ENCODE results near the gene ZNF467.

The ZNF467 gene

GRCh38 chr7:149789101-149789500, 15.7 kb upstream of the ZNF467 start:
- TF ChIP-seq CTCF (IDR thresholded peaks at IDR 0.05; ENCODE audit: low read depth, low read length), result no peak
- in situ Hi-C loops (cut with HindIII; ENCODE audit: low sequenced_read_pairs), result no loop called here
- H3K4me3 ChIP-seq (ENCODE audit: low read depth, low read length), result no peak overlapping the region
- no peak for DNase-seq (ENCODE audit: low read depth, low spot score)

DNA sequence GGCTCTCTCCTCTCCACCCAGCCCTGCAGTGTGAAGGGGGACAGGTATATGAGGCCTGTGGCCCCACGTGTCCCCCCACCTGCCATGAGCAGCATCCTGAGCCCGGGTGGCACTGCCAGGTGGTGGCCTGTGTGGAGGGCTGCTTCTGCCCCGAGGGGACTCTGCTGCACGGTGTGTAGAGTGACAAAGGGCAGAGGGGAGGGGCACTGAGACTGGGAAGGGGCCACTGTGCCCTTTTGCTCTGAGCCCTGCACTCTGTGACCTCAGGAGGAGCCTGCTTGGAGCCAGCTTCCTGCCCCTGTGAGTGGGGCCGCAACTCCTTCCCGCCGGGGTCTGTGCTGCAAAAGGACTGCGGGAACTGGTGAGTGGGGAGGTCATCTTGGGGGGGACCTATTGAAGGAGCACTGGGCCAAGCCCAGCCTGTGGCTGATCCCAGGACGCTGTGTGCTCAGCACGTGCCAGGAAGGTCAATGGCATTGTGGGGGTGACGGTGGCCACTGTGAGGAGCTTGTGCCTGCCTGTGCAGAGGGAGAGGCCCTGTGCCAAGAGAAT, 15.0 kb upstream of the ZNF467 start:
- DNase-seq (ENCODE audit: low read depth, low spot score), result no peak
- in situ Hi-C loops (cut with HindIII; ENCODE audit: low sequenced_read_pairs), result no loop called here
- no peak overlapping the region for H3K4me3 ChIP-seq (ENCODE audit: low read depth, low read length)
- no peak for TF ChIP-seq CTCF (IDR thresholded peaks at IDR 0.05; ENCODE audit: low read depth, low read length)

- in situ Hi-C loops (cut with HindIII; ENCODE audit: low sequenced_read_pairs), result no loop called here
- no peak overlapping the region for H3K4me3 ChIP-seq (ENCODE audit: low read depth, low read length)
- peak; percentile 13 for TF ChIP-seq CTCF (IDR thresholded peaks at IDR 0.05; ENCODE audit: low read depth, low read length)
- DNase-seq (ENCODE audit: low read depth, low spot score), result no peak
Measured at GRCh38 chr7:149787428-149788299, 14.3 kb upstream of the ZNF467 start.

DNA sequence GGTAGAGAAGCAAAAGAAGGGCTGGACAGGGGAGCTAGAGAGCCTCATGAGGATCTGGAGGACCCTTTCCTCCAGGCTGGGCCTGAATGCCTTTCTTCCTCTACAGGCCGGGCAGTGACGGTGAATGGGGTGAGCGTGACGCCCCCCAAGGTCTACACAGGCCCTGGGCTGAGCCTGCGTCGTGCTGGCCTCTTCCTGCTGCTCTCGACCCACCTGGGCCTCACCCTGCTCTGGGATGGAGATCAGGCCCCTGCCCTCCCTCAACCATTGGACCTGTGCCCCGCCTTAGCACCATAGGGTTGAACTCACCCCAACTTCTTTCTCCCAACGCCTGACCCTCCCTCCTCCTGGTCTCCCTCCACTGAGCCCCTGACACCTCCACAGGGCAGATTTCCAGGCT, 12.6 kb upstream of the ZNF467 start:
- in situ Hi-C loops (cut with HindIII; ENCODE audit: low sequenced_read_pairs), result no loop called here
- no peak for DNase-seq (ENCODE audit: low read depth, low spot score)
- no peak overlapping the region for H3K4me3 ChIP-seq (ENCODE audit: low read depth, low read length)
- TF ChIP-seq CTCF (IDR thresholded peaks at IDR 0.05; ENCODE audit: low read depth, low read length), result no peak

- in situ Hi-C loops (cut with HindIII; ENCODE audit: low sequenced_read_pairs), result no loop called here
- DNase-seq (ENCODE audit: low read depth, low spot score), result no peak
- H3K4me3 ChIP-seq (ENCODE audit: low read depth, low read length), result no peak overlapping the region
- no peak for TF ChIP-seq CTCF (IDR thresholded peaks at IDR 0.05; ENCODE audit: low read depth, low read length)
Measured at GRCh38 chr7:149785402-149785801, 12.0 kb upstream of the ZNF467 start.

- no peak overlapping the region for H3K4me3 ChIP-seq (ENCODE audit: low read depth, low read length)
- in situ Hi-C loops (cut with HindIII; ENCODE audit: low sequenced_read_pairs), result no loop called here
- TF ChIP-seq CTCF (IDR thresholded peaks at IDR 0.05; ENCODE audit: low read depth, low read length), result no peak
- no peak for DNase-seq (ENCODE audit: low read depth, low spot score)
Measured at GRCh38 chr7:149784251-149784608, 10.8 kb upstream of the ZNF467 start.
